GM12872 (cell line): ENCODE measurements around the gene MTFR1L.

Experiments used
- CTCF ChIP-seq: IDR thresholded peaks from 3 replicates; pipeline ENCODE4 v1.5.1; 2011; ENCODE audit warnings: low read depth, mild to moderate bottlenecking, low read length, moderate library complexity; ENCODE audit not compliant: insufficient read depth

The MTFR1L gene

DNA sequence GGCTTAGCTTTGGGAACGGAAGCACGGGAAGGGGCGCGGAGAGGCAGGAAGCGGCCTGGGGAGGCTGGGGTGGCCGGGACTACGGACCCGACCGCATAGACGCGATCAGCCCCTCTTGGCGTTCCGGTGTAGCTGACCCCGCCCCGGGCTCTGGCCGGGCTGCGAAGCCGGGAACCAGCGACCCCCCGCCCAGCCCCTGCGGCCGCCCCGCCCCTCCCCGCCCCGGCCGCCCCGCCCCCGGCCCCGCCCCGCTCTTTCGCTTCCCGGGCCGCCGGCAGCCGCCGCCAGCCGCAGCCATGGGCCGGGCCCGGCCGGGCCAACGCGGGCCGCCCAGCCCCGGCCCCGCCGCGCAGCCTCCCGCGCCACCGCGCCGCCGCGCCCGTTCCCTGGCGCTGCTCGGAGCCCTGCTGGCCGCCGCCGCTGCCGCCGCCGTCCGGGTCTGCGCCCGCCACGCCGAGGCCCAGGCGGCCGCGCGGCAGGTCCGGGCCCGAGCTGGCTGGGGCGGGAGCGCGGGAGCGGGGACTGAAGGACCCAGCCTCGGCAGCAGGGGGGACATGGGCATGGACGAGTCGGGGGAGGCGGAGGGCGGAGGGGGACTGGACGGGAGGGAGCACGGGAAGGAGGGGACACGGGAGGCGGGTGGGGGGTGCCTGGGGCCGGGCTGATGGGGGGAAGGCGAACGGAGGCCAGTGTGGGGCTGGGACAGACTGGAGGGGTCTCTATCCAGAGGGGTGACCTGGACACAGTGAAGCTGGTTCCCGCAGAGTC, 19.6 kb upstream of the MTFR1L start, which contains the start of gene SELENON:
TSS of gene SELENON (plus strand) at position 259 of the 768 bp plus-strand sequence. CDS start at position 297, 38 bp downstream.
- TF ChIP-seq CTCF = no peak

DNA sequence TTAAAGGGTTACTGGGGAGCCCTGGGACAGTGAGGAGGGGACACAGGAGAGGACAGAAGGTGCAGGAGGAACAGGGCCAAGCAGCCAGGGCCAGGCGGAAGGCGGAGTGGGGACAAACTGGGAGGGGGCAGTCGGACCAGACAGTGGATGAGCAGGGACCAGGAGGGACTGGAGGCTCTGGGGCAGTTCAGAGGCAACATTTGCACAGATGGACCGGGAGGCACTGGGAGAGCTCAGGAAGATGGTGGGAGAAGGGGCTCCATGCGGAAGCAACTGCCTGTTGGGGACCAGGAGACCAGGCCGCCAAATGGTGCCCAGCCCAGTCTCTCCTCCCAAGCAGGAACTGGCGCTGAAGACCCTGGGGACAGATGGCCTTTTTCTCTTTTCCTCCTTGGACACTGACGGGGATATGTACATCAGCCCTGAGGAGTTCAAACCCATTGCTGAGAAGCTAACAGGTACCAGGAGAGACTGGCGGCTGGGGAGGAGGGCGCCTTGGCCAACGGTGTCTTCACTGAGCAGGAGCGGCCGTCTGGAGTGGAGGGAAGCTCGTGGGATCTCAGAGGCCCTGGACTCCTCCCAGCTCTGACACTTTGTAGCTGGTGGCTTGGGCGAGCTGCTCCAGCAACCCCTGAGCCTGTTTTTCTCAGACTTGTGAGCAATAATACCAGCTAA, 18.9 kb upstream of the MTFR1L start:
- TF ChIP-seq CTCF = no peak

- TF ChIP-seq CTCF = no peak
Measured at GRCh38 chr1:25802915-25803314, 16.8 kb upstream of the MTFR1L start.

DNA sequence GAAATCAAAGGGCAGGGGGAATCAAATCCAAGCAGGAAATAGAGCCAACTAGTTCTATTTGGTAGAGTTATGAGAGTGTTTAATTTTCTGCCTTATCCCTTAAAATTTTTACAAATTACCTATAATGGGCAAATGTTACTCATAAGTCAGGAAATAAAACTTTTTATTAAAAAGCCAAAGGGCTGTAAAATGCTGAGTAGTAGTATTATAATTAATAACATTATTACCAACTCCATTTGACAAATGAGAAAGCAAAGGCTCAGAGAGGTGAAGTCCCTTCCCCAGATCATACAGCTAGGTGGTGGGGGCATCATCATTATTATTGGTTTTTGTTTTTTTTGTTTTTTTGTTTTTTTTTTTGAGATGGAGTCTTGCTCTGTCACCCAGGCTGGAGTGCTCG, 16.4 kb upstream of the MTFR1L start:
- no peak for TF ChIP-seq CTCF

DNA sequence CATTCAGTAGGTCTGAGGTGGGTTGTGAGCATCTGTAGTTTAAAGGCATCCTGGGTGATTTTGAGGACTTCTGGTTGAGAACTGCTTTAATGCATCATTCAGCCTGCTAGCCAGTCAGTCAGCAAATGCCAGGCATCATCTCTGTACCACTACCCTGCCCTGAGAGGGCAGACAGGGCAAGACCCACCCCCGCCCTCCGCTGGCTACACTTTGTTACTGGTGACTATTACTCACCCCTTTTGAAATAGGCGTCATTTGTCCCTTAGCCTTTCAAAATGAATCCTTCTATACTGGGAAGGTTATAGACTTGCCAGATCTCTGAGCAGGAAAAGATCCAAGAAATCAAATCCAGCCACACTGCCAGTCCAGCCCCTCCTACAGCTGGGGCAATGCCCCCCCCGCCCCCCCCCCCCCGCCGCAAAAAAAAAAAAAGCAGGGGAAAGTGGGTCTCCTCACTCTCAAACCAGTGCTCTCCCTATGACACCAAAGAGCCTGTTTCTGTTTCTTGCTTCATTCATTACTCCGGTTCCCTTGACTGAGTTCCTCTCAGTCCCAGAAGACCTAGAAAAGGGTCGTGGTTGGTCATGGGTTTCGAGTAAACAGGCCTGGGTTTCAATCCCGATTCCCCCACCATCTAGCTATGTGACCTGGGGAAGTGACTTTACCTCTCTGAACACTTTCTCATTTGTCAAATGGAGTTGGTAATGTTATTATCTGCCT, 15.3 kb upstream of the MTFR1L start:
- no peak for TF ChIP-seq CTCF

DNA sequence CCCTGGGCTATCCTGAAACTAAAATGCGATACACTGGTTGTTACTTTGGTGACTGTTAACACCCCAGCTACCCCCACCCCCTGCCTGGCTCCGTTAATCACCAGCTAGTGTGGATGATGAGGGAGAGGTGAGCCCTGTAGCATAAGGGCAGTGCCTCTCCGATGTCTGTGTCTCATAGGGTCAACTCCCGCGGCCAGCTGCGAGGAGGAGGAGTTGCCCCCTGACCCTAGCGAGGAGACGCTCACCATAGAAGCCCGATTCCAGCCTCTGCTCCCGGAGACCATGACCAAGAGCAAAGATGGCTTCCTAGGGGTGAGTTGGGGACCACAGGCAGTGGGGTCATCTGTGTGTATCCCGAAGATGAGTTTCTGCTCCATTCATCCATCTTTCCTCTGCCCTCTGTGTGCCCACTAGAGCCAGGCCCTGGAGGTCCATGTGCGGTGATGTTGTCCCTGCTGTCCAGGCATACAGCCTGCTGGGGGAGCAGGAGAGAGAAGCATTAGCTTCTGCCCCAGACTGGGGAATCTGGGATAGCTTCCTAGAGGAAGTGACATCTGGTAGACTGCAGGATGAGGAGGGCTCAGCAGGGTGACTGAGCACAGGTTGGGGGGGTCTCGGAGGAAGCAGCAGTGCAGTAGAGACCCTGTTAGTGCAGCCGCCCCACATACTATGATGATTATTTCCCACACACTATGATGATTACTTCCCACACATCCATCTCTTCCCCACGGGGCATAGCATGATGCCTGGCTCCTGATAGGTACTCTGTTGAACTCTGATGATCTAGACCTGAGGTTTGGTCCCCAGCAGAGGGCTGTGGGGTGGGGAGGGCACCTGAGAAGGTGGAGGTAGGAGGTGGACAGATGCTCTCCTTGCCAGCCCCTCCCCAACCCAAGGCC, 14.5 kb upstream of the MTFR1L start:
- TF ChIP-seq CTCF = no peak
